Panc1 (cell line): ENCODE results near the gene C1RL.

ENCODE experiments used
- CTCF ChIP-seq: fragments of 450-650 bp; IDR thresholded peaks from 2 replicates; pipeline ENCODE4 v1.5.1; 2017; ENCODE audit warnings: mild to moderate bottlenecking
- POLR2AphosphoS5 ChIP-seq: IDR thresholded peaks from 2 replicates; pipeline ENCODE4 v1.6.1; 2012; ENCODE audit warnings: mild to moderate bottlenecking, low read depth, low read length, moderate library complexity
- TCF7L2 ChIP-seq: IDR thresholded peaks from 2 replicates; pipeline ENCODE4 v1.6.1; 2011; ENCODE audit warnings: mild to moderate bottlenecking, low read depth, low read length, inconsistent platforms

GRCh38 chr12:7157391-7157790, 48.4 kb upstream of the C1RL start:
- TF ChIP-seq POLR2AphosphoS5 = no peak
- TF ChIP-seq TCF7L2 = no peak
- no peak for TF ChIP-seq CTCF
